Trophoblast cell (in vitro differentiated cells and primary cell): ENCODE results near the gene PKN2.
A peak's percentile ranks its signal among the peaks of the same experiment; 100 is the strongest.

ENCODE experiments used
- DNase-seq, 2 donors: peaks; one replicate each; pipeline ENCODE4 v3.0.0-alpha.2; 2016
- H2AFZ ChIP-seq: 2 replicates; pipeline ENCODE4 v1.6.1; 2013; ENCODE audit warnings: low read length, moderate library complexity, mild to moderate bottlenecking; ENCODE audit not compliant: insufficient read depth, poor library complexity
- H2AK5ac ChIP-seq: 2 replicates; pipeline ENCODE4 v1.6.1; 2013; ENCODE audit warnings: mild to moderate bottlenecking, low read length
- H2BK120ac ChIP-seq: 2 replicates; pipeline ENCODE4 v1.6.1; 2013; ENCODE audit warnings: low read length, mild to moderate bottlenecking, moderate library complexity; ENCODE audit not compliant: insufficient read depth, poor library complexity
- H2BK12ac ChIP-seq: 2 replicates; pipeline ENCODE4 v1.6.1; 2013; ENCODE audit warnings: mild to moderate bottlenecking, low read length, moderate library complexity
- H2BK5ac ChIP-seq: 2 replicates; pipeline ENCODE4 v1.6.1; 2013; ENCODE audit warnings: low read length, low read depth, moderate library complexity, mild to moderate bottlenecking; ENCODE audit not compliant: poor library complexity
- H3K14ac ChIP-seq: 2 replicates; pipeline ENCODE4 v1.6.1; 2013; ENCODE audit warnings: mild to moderate bottlenecking, low read length
- H3K18ac ChIP-seq: 2 replicates; pipeline ENCODE4 v1.6.1; 2013; ENCODE audit warnings: mild to moderate bottlenecking, low read length
- H3K23ac ChIP-seq: 2 replicates; pipeline ENCODE4 v1.6.1; 2013; ENCODE audit warnings: low read length
- H3K27ac ChIP-seq: 2 replicates; pipeline ENCODE4 v1.5.1; 2013; ENCODE audit warnings: low read depth, mild to moderate bottlenecking, inconsistent platforms, low read length, moderate library complexity
- H3K27me3 ChIP-seq: 2 replicates; pipeline ENCODE4 v1.6.1; 2013; ENCODE audit warnings: inconsistent platforms, mild to moderate bottlenecking, low read length, moderate library complexity; ENCODE audit not compliant: insufficient read depth
- H3K36me3 ChIP-seq, 2 experiments: 1 replicate in 1 of 2; 2 replicates in 1 of 2; pipeline ENCODE4 v1.6.1; 2013; ENCODE audit warnings: low read length in 2 of 2, mild to moderate bottlenecking in 2 of 2, moderate library complexity in 1 of 2; ENCODE audit not compliant: insufficient read depth in 2 of 2, control insufficient read depth in 1 of 2
- H3K4ac ChIP-seq: 2 replicates; pipeline ENCODE4 v1.6.1; 2013; ENCODE audit warnings: low read depth, mild to moderate bottlenecking, low read length, moderate library complexity
- H3K4me1 ChIP-seq, 2 experiments: 1 replicate in 1 of 2; 2 replicates in 1 of 2; pipeline ENCODE4 v1.6.1; 2013; ENCODE audit warnings: low read length in 2 of 2, mild to moderate bottlenecking in 2 of 2, moderate library complexity in 1 of 2; ENCODE audit not compliant: insufficient read depth in 2 of 2, control insufficient read depth in 1 of 2
- H3K4me2 ChIP-seq: 2 replicates; pipeline ENCODE4 v1.6.1; 2013; ENCODE audit warnings: inconsistent platforms, mild to moderate bottlenecking, low read length, moderate library complexity
- H3K4me3 ChIP-seq: 2 replicates; pipeline ENCODE4 v1.5.1; 2013; ENCODE audit warnings: mild to moderate bottlenecking, low read depth, low read length, inconsistent platforms
- H3K79me1 ChIP-seq: one replicate; pipeline ENCODE4 v1.6.1; 2013; ENCODE audit warnings: low read length
- H3K79me2 ChIP-seq: 2 replicates; pipeline ENCODE4 v1.6.1; 2013; ENCODE audit warnings: low read length, mild to moderate bottlenecking; ENCODE audit not compliant: control insufficient read depth, insufficient read depth, poor library complexity
- H3K9ac ChIP-seq: 2 replicates; pipeline ENCODE4 v1.6.1; 2013; ENCODE audit warnings: mild to moderate bottlenecking, low read length
- H3K9me3 ChIP-seq: 2 replicates; pipeline ENCODE4 v1.6.1; 2013; ENCODE audit warnings: low read depth, mild to moderate bottlenecking, control low read depth, inconsistent platforms, low read length; ENCODE audit not compliant: insufficient read depth
- H4K12ac ChIP-seq: 2 replicates; pipeline ENCODE4 v1.6.1; 2013; ENCODE audit warnings: low read depth, mild to moderate bottlenecking, low read length, moderate library complexity
- H4K8ac ChIP-seq: 2 replicates; pipeline ENCODE4 v1.6.1; 2013; ENCODE audit warnings: low read depth, mild to moderate bottlenecking, low read length, moderate library complexity
- H4K91ac ChIP-seq: one replicate; pipeline ENCODE4 v1.6.1; 2013; ENCODE audit warnings: low read depth, mild to moderate bottlenecking, low read length, moderate library complexity
- WGBS: extraction: QIAGEN DNeasy Blood & Tissue Kit; methylation state at CpG from one replicate; pipeline ENCODE4 v1.1.7; 2013; ENCODE audit warnings: missing lambda C conversion rate; ENCODE audit not compliant: insufficient read length, insufficient coverage; ENCODE audit errors: extremely low coverage; 5-methylcytosine and 5-hydroxymethylcytosine counted together

PKN2 gene

GRCh38 chr1:88735909-88736308 lies 51.8 kb downstream of the PKN2 start:
- H3K27ac ChIP-seq, result no peak overlapping the region
- no CpG with 5 or more reads among the region's 1 CpG for WGBS

GRCh38 chr1:88736633-88737248 lies 52.7 kb downstream of the PKN2 start:
- Histone ChIP-seq H3K4me3 (no peak overlapping the region), H4K91ac (no peak overlapping the region), H3K4ac (peak overlapping the region; percentile 56), H2BK12ac (peak overlapping the region; percentile 64), H2BK120ac (no peak overlapping the region), H3K9ac (no peak overlapping the region), H3K79me1 (peaks cover 2% of the 10 kb centered on the region), H3K27me3 (no peaks in the 10 kb centered on the region), H3K14ac (no peak overlapping the region), H3K36me3 (peaks cover 0 to 5% of the 10 kb centered on the region in 2 experiments), H3K18ac (peak overlapping the region; percentile 7), H3K23ac (no peak overlapping the region), H3K4me2 (no peak overlapping the region), H4K12ac (no peak overlapping the region), H3K79me2 (peaks cover 4% of the 10 kb centered on the region), H3K4me1 (peaks cover 8 to 13% of the 10 kb centered on the region in 2 experiments), H2BK5ac (no peak overlapping the region), H2AFZ (no peak overlapping the region), H3K9me3 (no peaks in the 10 kb centered on the region), H2AK5ac (no peak overlapping the region), H3K27ac (peak overlapping the region; percentile 16), H4K8ac (peak overlapping the region; percentile 0)
- DNase-seq, result peak; percentile 8 to 51
- WGBS, result no CpG with 5 or more reads among the region's 7 CpGs

More at GRCh38 chr1:88735909-88736308, 51.8 kb downstream of the PKN2 start:
- Histone ChIP-seq H3K9ac (no peak overlapping the region), H3K4me3 (no peak overlapping the region), H3K79me2 (peaks cover 4% of the 10 kb centered on the region), H3K27me3 (no peaks in the 10 kb centered on the region), H3K79me1 (peaks cover 2% of the 10 kb centered on the region), H3K4me1 (peaks cover 8 to 13% of the 10 kb centered on the region in 2 experiments), H2BK5ac (no peak overlapping the region), H3K14ac (no peak overlapping the region), H4K8ac (no peak overlapping the region), H4K91ac (no peak overlapping the region), H3K23ac (no peak overlapping the region), H3K36me3 (peaks cover 0 to 5% of the 10 kb centered on the region in 2 experiments), H4K12ac (no peak overlapping the region), H2BK12ac (no peak overlapping the region), H2AFZ (no peak overlapping the region), H3K18ac (no peak overlapping the region), H3K4me2 (no peak overlapping the region), H3K9me3 (no peaks in the 10 kb centered on the region), H2BK120ac (no peak overlapping the region), H2AK5ac (no peak overlapping the region), H3K4ac (no peak overlapping the region)
- DNase-seq, result no peak

GRCh38 chr1:88737338-88737927 lies 53.4 kb downstream of the PKN2 start:
- H3K27ac ChIP-seq, result no peak overlapping the region

GRCh38 chr1:88740784-88741183 lies 56.7 kb downstream of the PKN2 start:
- no peak overlapping the region for H3K4ac ChIP-seq
- no peak for DNase-seq
- H4K12ac ChIP-seq, result no peak overlapping the region
- no peak overlapping the region for H2AK5ac ChIP-seq
- peaks cover 8 to 13% of the 10 kb centered on the region in 2 experiments for H3K4me1 ChIP-seq
- H3K23ac ChIP-seq, result no peak overlapping the region
- no peak overlapping the region for H3K27ac ChIP-seq
- no peak overlapping the region for H3K4me2 ChIP-seq
- no peaks in the 10 kb centered on the region for H3K9me3 ChIP-seq
- peaks cover 2% of the 10 kb centered on the region for H3K79me2 ChIP-seq
- H3K36me3 ChIP-seq, result peaks cover 0 to 5% of the 10 kb centered on the region in 2 experiments
- H2BK12ac ChIP-seq, result no peak overlapping the region
- H2BK120ac ChIP-seq, result no peak overlapping the region
- H3K18ac ChIP-seq, result no peak overlapping the region
- no CpG with 5 or more reads among the region's 3 CpGs for WGBS
- H3K27me3 ChIP-seq, result no peaks in the 10 kb centered on the region
- H4K8ac ChIP-seq, result no peak overlapping the region
- H3K14ac ChIP-seq, result no peak overlapping the region
- peaks cover 2% of the 10 kb centered on the region for H3K79me1 ChIP-seq
- H3K4me3 ChIP-seq, result no peak overlapping the region
- H2BK5ac ChIP-seq, result no peak overlapping the region
- no peak overlapping the region for H4K91ac ChIP-seq
- no peak overlapping the region for H2AFZ ChIP-seq
- no peak overlapping the region for H3K9ac ChIP-seq

More at GRCh38 chr1:88737338-88737927, 53.4 kb downstream of the PKN2 start:
- H2AK5ac ChIP-seq, result no peak overlapping the region
- no peak overlapping the region for H3K23ac ChIP-seq
- H3K4me2 ChIP-seq, result no peak overlapping the region
- H4K91ac ChIP-seq, result no peak overlapping the region
- H3K4me3 ChIP-seq, result no peak overlapping the region
- no peak overlapping the region for H3K9ac ChIP-seq
- no peak overlapping the region for H4K12ac ChIP-seq
- H3K4me1 ChIP-seq, result peaks cover 8 to 13% of the 10 kb centered on the region in 2 experiments
- H3K79me2 ChIP-seq, result peaks cover 4% of the 10 kb centered on the region
- H3K18ac ChIP-seq, result peak overlapping the region; percentile 7
- H3K14ac ChIP-seq, result no peak overlapping the region
- H4K8ac ChIP-seq, result no peak overlapping the region
- H3K4ac ChIP-seq, result no peak overlapping the region
- H3K36me3 ChIP-seq, result peaks cover 0 to 5% of the 10 kb centered on the region in 2 experiments
- no peak overlapping the region for H2BK5ac ChIP-seq
- H2BK120ac ChIP-seq, result no peak overlapping the region
- no peak for DNase-seq
- H2BK12ac ChIP-seq, result no peak overlapping the region
- WGBS, result no CpG with 5 or more reads among the region's 3 CpGs
- H3K27me3 ChIP-seq, result no peaks in the 10 kb centered on the region
- H3K9me3 ChIP-seq, result no peaks in the 10 kb centered on the region
- H2AFZ ChIP-seq, result no peak overlapping the region
- H3K79me1 ChIP-seq, result peaks cover 2% of the 10 kb centered on the region
